ENCODE results near the gene DHX36. TPM values are rescaled to one million over a fixed set of nuclear protein-coding genes. Genes with fewer than 3 reads are reported as not detected.
A peak's percentile ranks its signal among the peaks of the same experiment; 100 is the strongest.

DHX36 gene
- total RNA-seq, 1 donor from 2014 or later = 65.5 TPM

DNA sequence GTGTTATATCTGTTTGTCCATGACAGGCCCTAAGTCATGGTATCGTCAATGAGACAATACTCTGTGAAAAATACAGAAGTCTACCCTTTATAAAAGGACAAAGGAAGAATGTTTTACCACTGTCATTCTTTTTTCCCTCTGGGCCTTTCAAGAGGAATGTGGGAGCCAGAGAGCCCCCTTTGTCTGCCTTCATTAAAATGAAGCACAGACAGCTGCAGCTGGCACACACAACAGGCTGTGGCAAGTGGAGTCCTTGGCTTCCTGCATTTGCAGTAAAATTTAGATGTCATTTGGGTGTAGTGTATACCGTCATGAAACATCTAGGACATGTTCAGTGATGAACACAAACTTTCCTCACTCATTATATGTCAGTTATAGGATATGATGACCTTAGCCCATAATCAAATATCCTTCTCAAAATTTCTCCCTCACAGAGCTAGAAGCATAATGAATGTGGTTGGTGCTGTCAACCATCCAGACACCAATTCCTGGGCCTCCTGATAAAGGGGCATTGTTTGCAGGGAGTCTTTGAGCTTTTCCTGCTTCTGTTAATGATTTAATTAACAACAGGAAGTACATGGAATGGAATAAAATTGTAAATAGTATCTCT, 76.4 kb downstream of the DHX36 start:
- no peaks in the 10 kb centered on the region for H3K4me1 ChIP-seq
- H3K4me3 ChIP-seq = no peak overlapping the region
- TF ChIP-seq, protein P1, sequence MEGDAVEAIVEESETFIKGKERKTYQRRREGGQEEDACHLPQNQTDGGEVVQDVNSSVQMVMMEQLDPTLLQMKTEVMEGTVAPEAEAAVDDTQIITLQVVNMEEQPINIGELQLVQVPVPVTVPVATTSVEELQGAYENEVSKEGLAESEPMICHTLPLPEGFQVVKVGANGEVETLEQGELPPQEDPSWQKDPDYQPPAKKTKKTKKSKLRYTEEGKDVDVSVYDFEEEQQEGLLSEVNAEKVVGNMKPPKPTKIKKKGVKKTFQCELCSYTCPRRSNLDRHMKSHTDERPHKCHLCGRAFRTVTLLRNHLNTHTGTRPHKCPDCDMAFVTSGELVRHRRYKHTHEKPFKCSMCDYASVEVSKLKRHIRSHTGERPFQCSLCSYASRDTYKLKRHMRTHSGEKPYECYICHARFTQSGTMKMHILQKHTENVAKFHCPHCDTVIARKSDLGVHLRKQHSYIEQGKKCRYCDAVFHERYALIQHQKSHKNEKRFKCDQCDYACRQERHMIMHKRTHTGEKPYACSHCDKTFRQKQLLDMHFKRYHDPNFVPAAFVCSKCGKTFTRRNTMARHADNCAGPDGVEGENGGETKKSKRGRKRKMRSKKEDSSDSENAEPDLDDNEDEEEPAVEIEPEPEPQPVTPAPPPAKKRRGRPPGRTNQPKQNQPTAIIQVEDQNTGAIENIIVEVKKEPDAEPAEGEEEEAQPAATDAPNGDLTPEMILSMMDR (IDR thresholded peaks at IDR 0.05) = no peak
- no peaks in the 10 kb centered on the region for H3K9me3 ChIP-seq
- intact Hi-C loops (cut with DNase I) = no loop called here
- ATAC-seq (no peak), DNase-seq (no peak)
- no peaks in the 10 kb centered on the region for H3K27me3 ChIP-seq (ENCODE audit: low read depth)
- no peak overlapping the region for H3K27ac ChIP-seq
- H3K36me3 ChIP-seq = peaks cover 25% of the 10 kb centered on the region

DNA sequence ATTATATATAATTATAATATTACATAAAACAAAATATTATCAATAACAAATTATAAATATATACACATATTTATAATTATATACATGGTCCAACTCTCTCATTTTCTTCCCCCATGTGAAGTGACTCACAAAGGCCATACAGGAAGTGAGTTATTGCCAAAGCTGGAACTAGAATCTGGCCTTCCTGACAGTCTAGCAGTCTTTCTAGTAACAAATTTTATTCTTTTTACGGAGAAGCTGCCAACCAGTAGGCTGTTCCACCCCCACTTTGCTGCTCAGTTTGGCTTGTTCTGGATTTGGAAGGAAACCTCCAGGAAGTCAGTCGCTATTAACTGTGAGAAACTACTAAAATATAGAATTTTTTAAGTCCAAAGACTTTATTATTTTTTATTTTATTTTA, 79.6 kb downstream of the DHX36 start:
- ATAC-seq (no peak), DNase-seq (no peak)
- Histone ChIP-seq H3K4me3 (no peak overlapping the region), H3K9me3 (no peaks in the 10 kb centered on the region), H3K27ac (no peak overlapping the region), H3K27me3 (ENCODE audit: low read depth) (no peaks in the 10 kb centered on the region), H3K36me3 (peaks cover 17% of the 10 kb centered on the region), H3K4me1 (no peaks in the 10 kb centered on the region)
- intact Hi-C loops (cut with DNase I) = no loop called here
- TF ChIP-seq, protein P1 (IDR thresholded peaks at IDR 0.05) = no peak

DNA sequence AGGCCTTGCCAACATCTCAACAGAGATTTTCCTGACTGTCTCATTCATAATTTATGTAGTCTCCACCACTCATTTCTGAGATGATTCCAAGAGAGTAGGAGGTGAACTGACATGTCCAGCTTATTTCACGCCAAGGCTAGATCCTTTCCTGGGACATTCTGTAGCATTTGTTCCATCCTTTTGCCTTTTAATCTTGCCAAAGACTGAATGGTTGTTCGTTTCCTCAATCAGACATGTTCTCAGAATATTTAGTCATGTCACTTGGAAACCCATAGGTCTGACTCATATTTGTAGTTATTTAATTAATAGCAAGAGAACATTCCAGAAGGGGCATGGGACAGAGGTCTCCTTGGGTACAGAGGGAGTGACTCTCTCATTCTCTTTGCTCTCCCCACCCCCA, 80.9 kb downstream of the DHX36 start:
- H3K4me1 ChIP-seq = no peaks in the 10 kb centered on the region
- intact Hi-C loops (cut with DNase I) = no loop called here
- TF ChIP-seq, protein P1 (IDR thresholded peaks at IDR 0.05) = no peak
- no peaks in the 10 kb centered on the region for H3K9me3 ChIP-seq
- ATAC-seq (peak; percentile 19 to 57), DNase-seq (no peak)
- H3K27me3 ChIP-seq (ENCODE audit: low read depth) = no peaks in the 10 kb centered on the region
- H3K4me3 ChIP-seq = no peak overlapping the region
- H3K27ac ChIP-seq = peak overlapping the region; percentile 3
- peaks cover 10% of the 10 kb centered on the region for H3K36me3 ChIP-seq

DNA sequence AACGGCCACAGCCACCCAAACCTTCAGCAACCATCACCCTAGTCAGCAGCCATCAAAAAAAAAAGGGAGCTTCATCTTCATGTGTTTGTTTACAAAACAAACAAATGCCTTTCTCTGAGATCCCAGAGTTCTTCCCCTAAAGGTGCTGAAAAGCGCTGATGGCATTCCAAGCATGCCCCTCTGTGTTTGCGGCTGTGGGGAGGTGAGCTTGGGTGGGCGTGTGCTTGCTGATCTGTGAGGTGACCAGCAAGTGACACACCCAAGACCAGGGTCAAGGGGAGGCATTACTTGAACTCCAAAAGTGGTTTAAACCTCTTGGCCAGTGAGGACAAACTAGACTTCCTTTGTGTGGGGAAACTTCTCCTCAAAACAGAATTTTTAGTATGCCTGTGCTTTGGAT, 81.5 kb downstream of the DHX36 start:
- TF ChIP-seq, protein P1 (IDR thresholded peaks at IDR 0.05) = no peak
- H3K27me3 ChIP-seq (ENCODE audit: low read depth) = no peaks in the 10 kb centered on the region
- H3K27ac ChIP-seq = peak overlapping the region; percentile 3
- DNase-seq (no peak), ATAC-seq (peak in 1 of 2 donors; percentile 23)
- H3K4me1 ChIP-seq = no peaks in the 10 kb centered on the region
- no peaks in the 10 kb centered on the region for H3K9me3 ChIP-seq
- peaks cover 10% of the 10 kb centered on the region for H3K36me3 ChIP-seq
- H3K4me3 ChIP-seq = no peak overlapping the region
- intact Hi-C loops (cut with DNase I) = no loop called here

DNA sequence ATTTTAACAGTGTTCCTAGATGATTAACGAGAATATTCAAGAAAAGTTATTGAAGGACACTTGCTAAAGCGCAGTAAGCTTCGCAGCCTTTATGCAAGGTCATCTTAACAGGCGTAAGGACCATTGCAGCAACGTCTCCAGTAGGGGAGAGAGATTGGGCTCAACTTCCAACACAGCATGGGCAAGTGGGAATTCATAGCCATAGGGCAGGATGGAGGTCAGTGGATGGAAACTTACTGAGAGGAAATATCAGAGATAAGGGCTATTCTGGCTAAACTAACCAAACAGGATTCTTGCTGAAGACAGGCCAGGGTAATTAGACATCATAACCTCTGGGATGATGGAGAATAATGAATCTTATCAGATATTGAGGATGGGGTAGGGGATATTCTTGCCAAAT, 82.8 kb downstream of the DHX36 start:
- TF ChIP-seq, protein P1 (IDR thresholded peaks at IDR 0.05) = no peak
- intact Hi-C loops (cut with DNase I) = no loop called here
- no peak overlapping the region for H3K27ac ChIP-seq

More for the DNA sequence above, 82.8 kb downstream of the DHX36 start:
- Histone ChIP-seq H3K4me3 (no peak overlapping the region), H3K4me1 (no peaks in the 10 kb centered on the region), H3K36me3 (peaks cover 10% of the 10 kb centered on the region), H3K27me3 (ENCODE audit: low read depth) (no peaks in the 10 kb centered on the region), H3K9me3 (no peaks in the 10 kb centered on the region)
- no peak for DNase-seq
- ATAC-seq = no peak
